HG02870 (cell line): ENCODE results near the gene CST3.
"Not testable (repeated sequence)": the region's sequence is repeated elsewhere in the genome, so short reads cannot be mapped to it uniquely, and the experiment has no call there.

Source experiments
- ATAC-seq: cut with Tn5 transposase; IDR thresholded peaks from one replicate; pipeline ENCODE4 v1.9.1; 2021; ENCODE audit warnings: mild to moderate bottlenecking, moderate library complexity; ENCODE audit not compliant: unreplicated experiment

Gene CST3, protein sequence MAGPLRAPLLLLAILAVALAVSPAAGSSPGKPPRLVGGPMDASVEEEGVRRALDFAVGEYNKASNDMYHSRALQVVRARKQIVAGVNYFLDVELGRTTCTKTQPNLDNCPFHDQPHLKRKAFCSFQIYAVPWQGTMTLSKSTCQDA

DNA sequence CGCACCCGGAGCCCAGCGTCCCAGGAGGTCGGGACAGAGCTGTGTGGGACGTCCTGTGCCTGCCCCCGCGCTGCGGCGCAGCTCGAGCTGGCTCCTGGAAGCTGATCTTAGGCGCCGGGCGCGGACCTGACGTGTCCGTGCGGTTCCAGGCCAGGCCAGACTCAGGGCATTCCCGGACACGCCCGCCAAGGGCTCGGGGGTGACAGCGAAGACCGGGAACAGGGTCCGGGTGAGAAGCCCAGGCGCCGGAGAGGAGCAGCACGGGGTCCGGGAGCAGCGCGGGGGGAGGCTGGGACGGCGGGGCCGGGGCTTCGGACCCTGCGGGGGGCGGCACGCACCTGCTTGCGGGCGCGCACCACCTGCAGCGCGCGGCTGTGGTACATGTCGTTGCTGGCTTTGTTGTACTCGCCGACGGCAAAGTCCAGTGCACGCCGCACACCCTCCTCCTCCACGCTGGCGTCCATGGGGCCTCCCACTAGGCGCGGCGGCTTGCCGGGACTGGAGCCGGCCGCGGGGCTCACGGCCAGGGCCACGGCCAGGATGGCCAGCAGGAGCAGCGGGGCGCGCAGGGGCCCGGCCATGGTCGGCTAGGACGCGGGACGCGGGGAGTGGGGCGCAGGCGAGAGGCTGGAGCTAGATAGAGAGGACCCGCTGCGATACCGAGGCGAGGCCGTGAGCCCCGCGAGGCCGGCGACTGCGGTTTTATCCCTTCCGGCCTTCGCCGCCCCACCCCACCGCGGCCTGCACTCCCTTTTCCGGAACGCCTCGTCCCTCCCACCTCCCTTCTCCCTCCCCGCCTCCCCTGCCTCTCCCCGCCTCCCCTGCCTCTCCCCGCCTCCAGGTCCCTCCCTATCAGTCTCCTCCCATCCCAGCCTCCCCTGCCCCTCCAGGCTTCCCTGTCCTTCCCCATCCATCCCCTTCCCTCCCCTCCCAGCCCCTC is at the start of gene CST3:
CST3 (minus strand) TSS at position 674 of the 940 bp plus-strand sequence; CDS start at position 581, 93 bp downstream.
- peak; percentile 56 for ATAC-seq

DNA sequence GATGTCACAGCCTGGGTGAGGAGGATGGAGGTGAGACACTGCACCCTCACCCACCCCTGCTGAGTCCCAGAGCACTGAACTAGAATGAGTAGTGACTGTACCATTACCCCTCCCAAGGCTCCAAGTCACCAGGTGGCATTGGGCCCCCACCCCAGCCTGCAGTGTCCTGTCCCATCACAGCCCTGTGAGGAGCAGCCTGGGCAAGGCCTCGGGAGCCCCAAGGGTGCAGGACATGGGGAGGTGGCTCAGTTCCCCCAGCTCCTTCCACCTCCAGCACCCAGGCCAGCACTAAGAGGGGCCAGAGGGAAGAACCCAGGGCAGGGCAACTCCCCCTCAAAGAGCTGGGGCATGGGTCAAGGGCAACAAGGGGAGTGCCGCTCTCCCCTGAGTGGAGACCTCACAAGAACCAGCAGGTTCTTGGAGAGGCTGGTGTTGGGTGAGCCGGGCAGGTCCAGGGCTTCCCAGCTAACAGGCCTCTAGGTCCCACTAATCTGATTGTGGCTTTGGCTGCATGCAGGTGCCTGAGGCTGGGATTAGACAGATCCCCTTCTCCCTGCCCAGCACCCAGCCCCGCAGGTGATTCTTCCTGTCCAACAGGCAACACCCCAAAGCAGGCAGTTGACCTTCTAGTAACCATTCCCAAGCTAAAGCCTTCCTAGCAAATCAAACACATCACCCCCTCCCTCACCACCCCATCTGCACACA is 48.4 kb upstream of the CST3 start:
- no peak for ATAC-seq

DNA sequence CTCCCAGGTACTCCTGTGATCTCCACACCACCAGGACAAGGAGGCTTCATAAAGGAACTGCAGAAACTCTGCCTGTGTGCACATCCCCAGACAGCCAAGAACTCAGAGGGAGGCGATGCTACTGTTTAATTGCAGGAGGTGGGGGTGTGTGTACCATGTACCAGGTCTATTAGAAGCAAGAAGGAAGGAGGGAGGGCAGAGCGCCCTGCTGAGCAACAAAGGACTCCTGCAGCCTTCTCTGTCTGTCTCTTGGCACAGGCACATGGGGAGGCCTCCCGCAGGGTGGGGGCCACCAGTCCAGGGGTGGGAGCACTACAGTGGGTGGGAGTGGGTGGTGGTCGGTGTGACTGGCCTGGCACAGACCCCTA is 47.8 kb upstream of the CST3 start:
- ATAC-seq = not testable (repeated sequence)

DNA sequence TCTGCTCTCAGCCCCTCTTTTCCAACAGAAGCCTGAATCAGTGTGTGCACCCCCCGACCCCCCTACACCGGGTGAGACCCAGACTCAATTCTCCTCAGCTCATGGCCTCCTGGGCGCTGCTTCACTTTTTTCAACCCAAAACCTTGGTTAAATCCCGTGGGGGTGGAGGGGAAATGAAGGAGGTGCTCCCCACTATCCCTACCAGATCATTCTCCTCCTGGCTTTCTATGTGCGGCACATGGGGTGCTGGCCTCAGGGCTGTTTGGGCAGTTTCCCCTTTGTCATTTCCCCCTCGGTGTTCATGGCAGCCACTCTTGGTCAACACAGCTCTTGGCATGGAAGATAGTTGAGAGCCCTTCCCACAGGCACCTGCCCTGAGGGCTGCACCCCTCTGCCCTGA is 46.5 kb upstream of the CST3 start:
- ATAC-seq = no peak

DNA sequence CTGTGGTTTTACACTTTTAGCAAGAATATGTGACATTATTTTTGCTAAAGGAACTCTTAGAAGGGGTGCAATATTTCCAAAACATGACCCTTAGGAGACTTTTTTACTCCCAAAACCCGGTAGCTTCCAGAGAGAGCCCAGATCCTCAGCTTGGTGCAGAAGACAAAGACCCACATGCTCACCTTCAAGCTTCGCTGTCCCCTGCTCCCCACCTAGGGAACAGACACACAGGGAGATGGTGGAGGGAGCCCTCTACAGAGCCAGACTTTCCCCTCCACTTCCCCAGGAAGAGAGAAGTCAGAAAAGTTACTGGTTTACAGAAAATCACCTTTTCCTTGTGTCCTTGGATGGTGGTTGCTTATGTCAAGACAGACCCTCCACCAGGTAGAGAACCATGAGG is 46.1 kb upstream of the CST3 start:
- ATAC-seq = no peak

DNA sequence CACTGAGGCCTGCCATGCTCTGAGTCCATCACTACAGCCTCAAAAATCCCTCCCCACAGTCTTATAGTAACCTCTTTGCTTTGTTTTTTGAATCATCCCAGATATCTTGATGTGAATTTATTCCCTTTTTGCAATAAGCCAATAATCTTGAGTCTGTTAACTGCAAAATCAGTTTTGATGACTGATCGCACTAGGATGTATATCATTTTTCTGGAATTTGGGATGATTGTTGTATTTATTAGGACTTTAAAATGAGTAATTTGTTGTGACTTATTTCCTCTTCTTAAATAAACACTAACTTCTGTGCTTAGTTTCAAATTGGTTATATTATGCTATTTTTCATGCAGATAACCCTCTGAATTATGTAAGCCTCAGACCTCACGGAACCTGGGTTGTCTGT is 45.5 kb upstream of the CST3 start:
- no peak for ATAC-seq

DNA sequence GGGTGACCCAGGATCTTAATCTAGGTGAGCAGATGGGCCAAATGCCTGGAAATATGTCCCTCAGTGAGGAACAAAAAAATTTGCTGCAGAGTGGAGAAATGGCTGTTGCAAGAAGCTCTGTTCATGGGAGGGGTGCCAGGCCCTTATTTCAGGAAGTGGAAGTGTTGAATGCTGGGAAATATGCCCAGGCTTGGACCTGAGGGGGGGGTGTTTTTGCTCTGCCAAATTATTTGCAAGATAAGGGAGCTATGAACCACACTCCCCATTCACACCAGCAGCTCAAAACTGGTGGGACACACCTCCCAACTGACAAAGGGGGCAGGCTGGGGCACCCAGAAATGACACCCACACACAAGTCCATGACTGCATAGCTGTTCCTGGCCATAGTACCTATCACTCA is 42.4 kb upstream of the CST3 start:
- no peak for ATAC-seq

DNA sequence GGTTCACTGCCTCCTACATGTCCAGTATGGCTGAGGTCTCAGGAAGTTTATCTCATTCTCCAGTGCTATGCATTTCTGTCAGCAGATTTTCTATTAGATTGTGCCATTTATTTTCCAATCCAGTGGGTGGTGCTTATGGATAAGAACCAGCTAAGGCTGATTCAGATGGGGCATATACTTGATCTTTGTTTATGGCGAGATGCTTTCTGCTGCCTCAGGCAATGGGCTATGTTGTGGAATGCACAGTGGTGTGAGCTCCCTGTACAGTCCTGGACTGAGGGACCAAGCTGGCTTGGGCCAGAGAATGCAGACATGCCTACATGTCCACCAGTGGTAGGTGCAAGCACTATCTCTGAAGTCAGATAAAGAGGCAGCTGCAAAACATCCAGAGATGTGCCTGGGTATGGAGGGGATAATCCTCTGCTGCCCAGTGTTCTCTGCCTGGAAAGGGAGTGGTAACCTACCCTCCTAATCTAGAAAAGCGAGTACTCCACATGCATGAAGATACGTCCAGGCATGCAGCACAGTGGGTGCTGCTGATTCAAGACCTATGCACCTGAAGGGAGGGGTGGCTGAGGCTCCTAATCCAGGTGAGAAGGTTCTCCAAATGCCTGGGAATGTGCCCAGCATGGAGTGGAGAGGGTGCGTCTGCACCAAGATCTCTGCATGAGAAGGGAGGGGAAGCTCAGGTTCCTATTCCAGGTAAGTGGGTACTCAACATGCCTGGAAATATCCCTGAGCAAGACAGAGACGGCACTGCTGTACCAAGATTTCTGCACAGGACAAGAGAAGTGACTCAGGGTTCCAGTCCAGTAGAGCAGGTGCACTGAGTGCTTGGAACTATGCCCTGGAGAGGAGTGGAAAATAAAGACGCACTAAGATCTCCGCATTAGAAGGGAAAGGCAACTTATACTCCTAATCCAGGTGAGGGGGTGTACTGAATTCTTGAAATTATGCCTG is 41.7 kb upstream of the CST3 start:
- ATAC-seq = no peak

DNA sequence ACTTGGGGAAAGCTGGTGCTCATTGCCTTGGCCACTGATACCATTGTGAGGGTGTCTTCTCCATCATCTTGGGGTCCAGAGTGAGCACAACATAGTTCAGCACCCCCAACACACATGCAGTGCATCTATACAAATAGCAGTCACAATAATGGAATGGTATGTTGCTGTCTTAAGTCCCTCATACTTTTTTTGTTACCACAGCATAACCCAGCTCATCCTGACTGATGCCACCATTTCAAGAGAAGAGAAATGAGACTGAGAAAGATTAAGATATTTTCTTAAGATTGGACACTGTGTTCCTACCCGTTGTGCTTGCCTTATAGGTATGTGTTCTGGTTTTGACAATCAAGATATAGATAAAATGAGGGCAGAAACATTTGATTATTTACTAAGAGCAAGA is 35.5 kb upstream of the CST3 start:
- ATAC-seq = no peak

DNA sequence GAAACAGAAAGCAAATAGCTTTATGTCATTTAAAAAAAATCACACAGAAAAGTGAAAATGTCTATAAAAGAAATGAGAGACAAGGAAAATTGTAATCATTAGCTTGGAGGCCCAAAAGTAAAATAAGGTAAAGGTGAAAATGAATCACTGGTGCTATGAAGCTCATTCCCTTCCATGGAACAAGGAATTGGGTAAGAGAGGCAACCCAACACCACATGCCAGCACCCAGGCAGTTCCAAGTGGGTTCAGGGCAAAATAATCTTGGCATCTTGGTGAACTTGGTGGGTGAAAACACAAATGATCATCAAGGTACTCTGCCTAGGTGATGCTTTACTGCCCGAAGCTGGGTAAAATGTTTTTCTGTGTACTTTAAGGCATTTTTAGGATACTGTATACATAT is 34.4 kb upstream of the CST3 start:
- no peak for ATAC-seq

DNA sequence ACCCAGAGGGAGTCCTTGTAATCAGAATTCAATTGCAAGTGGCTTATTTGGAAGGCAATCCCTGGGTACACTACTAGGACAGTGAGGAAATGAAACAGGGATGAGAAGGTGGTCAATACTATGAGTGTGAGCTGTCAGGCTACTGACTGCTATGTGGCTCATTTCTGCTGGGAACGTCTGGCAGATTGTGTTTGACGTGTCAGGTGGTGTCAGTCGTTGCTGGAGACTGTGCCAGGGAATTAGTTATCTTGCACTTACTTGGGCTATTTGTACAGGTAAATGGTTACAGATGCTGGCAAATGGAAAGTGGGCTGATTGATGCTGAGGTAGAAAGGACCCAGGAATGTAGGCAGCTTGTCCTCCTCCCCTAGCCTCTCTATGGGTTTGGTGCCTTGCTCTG is 33.7 kb upstream of the CST3 start:
- no peak for ATAC-seq

DNA sequence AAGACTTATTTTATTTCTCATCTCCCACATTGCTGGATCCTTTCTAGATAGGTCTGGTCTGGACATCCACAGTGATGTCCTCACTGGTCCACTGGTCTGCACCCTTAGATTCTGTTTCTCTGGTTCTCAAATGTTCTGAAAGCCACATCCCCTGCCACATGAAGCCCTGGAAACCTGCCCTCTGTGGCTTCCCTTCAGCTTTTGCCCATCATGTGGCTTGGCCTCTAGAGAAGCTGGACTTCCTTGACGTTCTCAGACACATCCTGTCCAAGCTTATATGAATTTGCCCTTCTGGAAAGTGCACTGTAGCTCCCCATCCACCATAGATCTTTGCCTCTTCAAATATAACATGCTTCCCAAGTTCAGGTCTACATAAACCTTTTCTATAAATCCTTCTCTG is 32.6 kb upstream of the CST3 start:
- no peak for ATAC-seq

DNA sequence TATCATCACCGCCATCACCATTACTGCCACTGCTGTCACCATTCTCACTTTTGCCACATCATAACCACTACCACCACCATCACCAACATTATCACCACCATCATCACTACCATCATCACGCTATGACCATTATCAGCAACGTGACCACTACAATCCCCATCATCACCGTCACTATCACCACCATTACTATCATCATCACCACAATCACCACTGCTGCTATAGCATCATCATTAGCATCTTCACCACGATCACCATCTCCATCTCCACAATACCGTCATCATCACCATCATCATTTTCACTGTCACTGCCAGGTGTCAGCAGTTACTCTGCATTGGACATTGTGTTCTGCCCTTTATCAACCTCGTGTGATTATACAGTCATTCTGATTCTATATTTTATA is 32.1 kb upstream of the CST3 start:
- ATAC-seq = no peak

DNA sequence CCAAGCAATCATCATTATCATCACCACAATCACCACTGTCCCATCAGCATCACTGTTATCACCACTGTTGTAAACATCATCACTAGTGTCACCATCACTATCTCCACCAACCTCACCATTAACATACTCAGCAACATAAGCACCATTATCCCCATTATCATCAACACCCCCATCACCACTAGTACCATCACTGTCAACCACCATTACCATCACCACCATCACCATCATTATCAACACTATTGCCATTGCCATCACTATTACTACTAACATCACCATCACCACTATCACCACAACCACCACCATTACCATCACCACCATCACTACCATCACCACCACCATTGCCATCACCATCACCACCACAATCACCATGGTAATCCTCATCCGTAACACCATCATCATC is 31.6 kb upstream of the CST3 start:
- ATAC-seq = no peak

DNA sequence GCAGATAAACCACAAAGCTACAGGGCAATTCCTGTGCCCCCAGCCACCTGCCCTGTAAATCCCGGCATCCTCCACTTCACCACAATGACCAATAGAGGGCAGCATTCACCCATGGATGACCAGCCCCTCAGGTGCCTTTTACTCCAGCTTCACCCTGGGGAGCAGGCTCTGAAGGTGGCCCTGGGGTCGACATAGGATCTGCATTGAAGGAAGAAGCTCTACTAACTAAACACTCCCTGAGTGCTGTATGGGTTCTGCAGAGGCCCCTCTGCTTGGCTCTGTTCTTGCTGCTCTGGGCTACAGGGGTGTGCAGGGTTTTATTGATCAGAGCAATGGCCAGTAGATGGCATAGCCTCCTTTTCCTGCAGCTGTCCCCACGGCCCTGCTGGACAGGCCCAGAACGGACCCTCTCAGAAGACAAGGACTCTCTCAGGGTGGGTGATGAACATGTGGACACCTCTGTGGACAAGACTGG is 30.8 kb upstream of the CST3 start:
- ATAC-seq = peak; percentile 73

DNA sequence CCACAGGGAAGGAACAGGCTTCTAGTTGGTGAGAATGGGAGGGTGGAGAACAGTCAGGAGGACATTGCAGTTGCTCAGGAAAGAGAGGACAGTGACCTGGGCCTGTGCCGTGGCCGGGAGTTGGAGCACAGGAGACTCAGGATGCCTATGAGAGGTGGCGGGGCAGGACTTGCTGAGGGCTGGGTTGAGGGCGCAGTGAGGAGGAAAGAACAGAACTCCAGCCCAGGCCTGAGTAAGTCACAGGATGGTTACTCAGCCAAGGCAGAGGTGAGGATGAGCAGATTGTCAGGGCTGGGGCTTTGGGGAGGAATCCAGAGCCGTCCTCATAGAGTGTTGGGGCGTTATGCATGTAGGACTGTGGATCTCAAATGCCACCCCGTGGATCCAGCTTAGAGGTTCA is 29.9 kb upstream of the CST3 start:
- no peak for ATAC-seq

DNA sequence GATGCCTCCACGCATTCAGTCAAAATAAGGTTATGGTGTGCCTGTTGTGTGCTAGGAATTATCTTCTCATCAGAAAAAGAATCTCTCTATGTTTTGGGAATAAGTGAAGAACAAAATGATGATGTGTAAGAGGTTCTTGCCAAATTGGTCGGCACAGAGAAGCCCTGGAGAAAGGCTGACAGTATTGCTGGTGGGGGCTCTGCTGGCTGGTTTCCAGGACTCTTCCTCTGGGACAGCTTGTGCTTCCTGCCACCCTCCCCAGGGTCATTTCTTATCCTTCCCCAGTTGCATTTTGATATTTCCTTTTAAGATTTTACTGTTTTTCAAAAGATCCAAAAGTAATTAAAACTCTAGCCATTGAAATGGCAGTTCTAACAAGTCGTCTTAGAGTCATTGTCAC is 28.9 kb upstream of the CST3 start:
- ATAC-seq = no peak

DNA sequence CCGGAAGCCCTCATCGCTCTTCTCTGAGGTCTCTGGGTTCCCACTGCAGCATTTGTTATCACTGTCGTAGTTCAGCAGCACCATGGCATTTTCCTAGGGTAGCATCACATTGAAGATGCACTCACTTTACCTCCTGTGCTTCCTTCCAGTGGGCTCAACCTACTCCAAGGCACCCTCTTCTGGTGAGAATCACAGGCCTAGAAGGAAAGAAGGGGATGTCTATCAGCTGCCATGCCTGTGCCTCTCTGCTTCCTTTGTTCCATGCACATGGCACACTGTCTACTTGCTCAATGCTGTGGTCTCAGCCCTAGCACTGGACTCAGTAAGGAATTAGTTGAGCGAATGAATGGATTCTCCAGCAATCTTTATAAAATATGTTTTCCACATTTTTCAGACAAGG is 28.4 kb upstream of the CST3 start:
- ATAC-seq = no peak

DNA sequence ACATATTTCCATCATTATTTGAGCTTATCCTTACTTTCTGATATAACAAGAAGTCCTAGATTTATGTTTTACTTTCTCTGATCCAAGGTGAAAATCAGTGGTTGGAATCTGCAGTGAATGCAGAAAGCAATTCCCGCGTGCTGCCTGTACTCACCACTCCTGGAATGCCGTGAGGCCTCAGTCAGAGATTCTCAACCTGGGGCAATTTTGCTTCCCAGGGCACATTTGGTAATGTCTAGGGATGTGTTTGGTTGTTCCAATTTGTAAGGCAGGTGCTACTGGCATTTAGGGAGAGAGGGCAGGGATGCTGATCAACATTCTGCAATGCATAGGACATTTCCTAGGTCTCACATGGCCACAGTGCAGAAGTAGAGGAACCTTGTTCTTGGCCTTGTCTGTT is 27.2 kb upstream of the CST3 start:
- no peak for ATAC-seq

DNA sequence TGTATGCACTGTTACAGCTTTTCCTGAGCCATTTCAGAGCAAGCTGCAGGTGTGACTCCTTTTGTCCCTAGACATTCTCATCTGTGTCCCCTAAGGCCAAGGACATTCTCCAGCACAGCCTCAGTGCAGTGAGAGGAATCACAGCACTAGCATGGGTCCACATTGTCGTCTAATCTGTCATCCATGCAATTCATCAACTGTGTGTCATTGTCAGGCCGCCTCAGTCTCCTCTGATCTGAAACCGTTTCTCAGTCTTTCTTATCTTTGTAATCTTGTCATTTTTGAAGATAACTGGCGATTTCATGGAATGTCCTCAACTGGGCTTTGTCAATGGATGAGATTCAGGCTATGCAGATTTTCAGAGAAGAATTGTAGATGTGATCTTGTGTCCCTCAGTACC is 26.3 kb upstream of the CST3 start:
- ATAC-seq = not testable (repeated sequence)

DNA sequence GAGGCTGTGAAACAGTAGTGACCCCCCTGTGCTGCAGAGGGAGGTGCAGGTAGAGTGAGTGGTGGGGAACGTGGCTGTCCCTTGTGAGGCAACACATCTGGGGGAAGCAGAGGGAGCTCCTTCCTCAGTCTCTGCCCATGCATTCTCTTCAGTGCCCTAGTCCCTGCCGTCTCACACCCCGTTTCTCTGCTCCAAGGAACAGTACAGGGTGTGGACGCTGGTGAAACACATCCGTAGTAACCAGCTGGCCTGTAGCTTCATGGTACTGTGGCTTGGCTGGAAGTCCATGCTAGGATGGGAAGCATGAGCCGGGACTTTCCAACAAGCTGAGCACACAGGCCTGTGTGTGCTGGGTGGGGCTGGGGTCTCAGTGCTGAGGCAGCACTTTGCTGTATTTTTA is 25.4 kb upstream of the CST3 start:
- no peak for ATAC-seq
